Activated CD8-positive, alpha-beta T cell treated with anti-CD3 and anti-CD28 coated beads, Interleukin-2, amount 10 ng/mL, durations not matched to agents 7 days and 5 days (primary cell): Measurements from ENCODE around the gene SP9. TPM values are rescaled to one million over a fixed set of nuclear protein-coding genes. Genes with fewer than 3 reads are reported as not detected.
"Not testable (repeated sequence)": the region's sequence is repeated elsewhere in the genome, so short reads cannot be mapped to it uniquely, and the experiment has no call there.

Experiments
- ATAC-seq: fragments of 150-1000 bp; cut with Tn5 transposase; one replicate; pipeline ENCODE4 v1.10.0; 2021; ENCODE audit warnings: moderate library complexity
- CTCF ChIA-PET: fragments of 350-600 bp; sonication (Branson Sonifier 250); formaldehyde crosslinking; loops from one replicate; lab custom pipeline; 2021; ENCODE audit warnings: antibody characterized with exemption; lab: Charles Lee
- POLR2A ChIA-PET: fragments of 350-600 bp; sonication (Branson Sonifier 250); formaldehyde crosslinking; loops from one replicate; lab custom pipeline; 2021; ENCODE audit warnings: antibody characterized with exemption; lab: Charles Lee
- DNase-seq: peaks from one replicate; pipeline ENCODE4 v3.0.0-alpha.2; 2020
- H3K27ac Mint-ChIP-seq: one replicate; pipeline ENCODE4 v1.8.0; 2021; ENCODE audit warnings: mild to moderate bottlenecking, mixed read lengths
- H3K27me3 Mint-ChIP-seq: one replicate; pipeline ENCODE4 v1.8.0; 2021; ENCODE audit warnings: low read depth, mixed read lengths
- H3K36me3 Mint-ChIP-seq: one replicate; pipeline ENCODE4 v1.8.0; 2021; ENCODE audit warnings: low read depth, mixed read lengths
- H3K4me1 Mint-ChIP-seq: one replicate; pipeline ENCODE4 v1.8.0; 2021; ENCODE audit warnings: low read depth, mixed read lengths
- H3K4me3 Mint-ChIP-seq: one replicate; pipeline ENCODE4 v1.8.0; 2021; ENCODE audit warnings: mild to moderate bottlenecking, mixed read lengths
- H3K9me3 Mint-ChIP-seq: one replicate; pipeline ENCODE4 v1.8.0; 2022; ENCODE audit warnings: mixed read lengths; ENCODE audit not compliant: insufficient read depth
- total RNA-seq, 2 experiments: library from RNA; stranded (reverse); gene quantifications; one replicate each; pipeline ENCODE4 v1.2.3, GENCODE V29; 2021

Gene SP9
- total RNA-seq, 2 experiments from 2014 or later, result not detected

GRCh38 chr2:174353004-174353403, 18.2 kb downstream of the SP9 start:
- Mint-ChIP-seq H3K36me3 (peaks cover 8% of the 10 kb centered on the region), H3K27me3 (no peaks in the 10 kb centered on the region), H3K9me3 (no peaks in the 10 kb centered on the region), H3K4me3 (no peak overlapping the region), H3K27ac (no peak overlapping the region), H3K4me1 (no peaks in the 10 kb centered on the region)
- ChIA-PET CTCF (no interaction called here), POLR2A (no interaction called here)
- DNase-seq (no peak), ATAC-seq (no peak)

GRCh38 chr2:174356347-174356746, 21.6 kb downstream of the SP9 start:
- H3K36me3 Mint-ChIP-seq, result peaks cover 11% of the 10 kb centered on the region
- no peaks in the 10 kb centered on the region for H3K9me3 Mint-ChIP-seq
- H3K4me1 Mint-ChIP-seq, result no peaks in the 10 kb centered on the region
- no peak overlapping the region for H3K4me3 Mint-ChIP-seq
- DNase-seq, result no peak
- ChIA-PET POLR2A (no interaction called here), CTCF (no interaction called here)
- H3K27ac Mint-ChIP-seq, result no peak overlapping the region
- ATAC-seq, result no peak
- H3K27me3 Mint-ChIP-seq, result no peaks in the 10 kb centered on the region

- H3K4me3 Mint-ChIP-seq, H3K4me1 Mint-ChIP-seq, H3K27ac Mint-ChIP-seq, CTCF ChIA-PET, POLR2A ChIA-PET, ATAC-seq, H3K27me3 Mint-ChIP-seq, DNase-seq, H3K9me3 Mint-ChIP-seq: not testable (repeated sequence)
- peaks cover 33% of the 10 kb centered on the region for H3K36me3 Mint-ChIP-seq
Measured at GRCh38 chr2:174359663-174360062, 24.9 kb downstream of the SP9 start.

- ChIA-PET CTCF (interaction anchor here (0.8 kb wide), 1 partner anchor 13 kb away, joined by 4 read pairs; no protein-coding TSS in a partner anchor), POLR2A (no interaction called here)
- no peak overlapping the region for H3K4me3 Mint-ChIP-seq
- no peaks in the 10 kb centered on the region for H3K27me3 Mint-ChIP-seq
- ATAC-seq (no peak), DNase-seq (no peak)
- H3K4me1 Mint-ChIP-seq, result no peaks in the 10 kb centered on the region
- H3K27ac Mint-ChIP-seq, result no peak overlapping the region
- H3K9me3 Mint-ChIP-seq, result peaks cover 29% of the 10 kb centered on the region
- peaks cover 60% of the 10 kb centered on the region for H3K36me3 Mint-ChIP-seq
Measured at GRCh38 chr2:174362949-174363348, 28.2 kb downstream of the SP9 start.

GRCh38 chr2:174363492-174364225, 28.9 kb downstream of the SP9 start:
- H3K4me1 Mint-ChIP-seq, DNase-seq, H3K27ac Mint-ChIP-seq, H3K27me3 Mint-ChIP-seq, ATAC-seq, POLR2A ChIA-PET, CTCF ChIA-PET, H3K4me3 Mint-ChIP-seq: not testable (repeated sequence)
- peaks cover 29% of the 10 kb centered on the region for H3K9me3 Mint-ChIP-seq
- peaks cover 63% of the 10 kb centered on the region for H3K36me3 Mint-ChIP-seq

- ATAC-seq, result no peak
- no peak for DNase-seq
- Mint-ChIP-seq H3K4me3 (no peak overlapping the region), H3K4me1 (no peaks in the 10 kb centered on the region), H3K27me3 (no peaks in the 10 kb centered on the region), H3K36me3 (peaks cover 68% of the 10 kb centered on the region), H3K27ac (no peak overlapping the region), H3K9me3 (peaks cover 29% of the 10 kb centered on the region)
- ChIA-PET POLR2A (no interaction called here), CTCF (no interaction called here)
Measured at GRCh38 chr2:174364628-174365027, 29.9 kb downstream of the SP9 start.

- DNase-seq (no peak), ATAC-seq (no peak)
- Mint-ChIP-seq H3K9me3 (peaks cover 29% of the 10 kb centered on the region), H3K27me3 (no peaks in the 10 kb centered on the region), H3K4me3 (no peak overlapping the region), H3K27ac (no peak overlapping the region), H3K4me1 (no peaks in the 10 kb centered on the region), H3K36me3 (peaks cover 67% of the 10 kb centered on the region)
- CTCF ChIA-PET, result no interaction called here
- POLR2A ChIA-PET, result no interaction called here
Measured at GRCh38 chr2:174365571-174365970, 30.8 kb downstream of the SP9 start.

- no peaks in the 10 kb centered on the region for H3K27me3 Mint-ChIP-seq
Measured at GRCh38 chr2:174368691-174369090, 33.9 kb downstream of the SP9 start.

GRCh38 chr2:174376967-174377366, 42.2 kb downstream of the SP9 start:
- no peak for ATAC-seq
- no peak overlapping the region for H3K27ac Mint-ChIP-seq
- peaks cover 25% of the 10 kb centered on the region for H3K36me3 Mint-ChIP-seq
- ChIA-PET CTCF (interaction anchor here (1.1 kb wide), 1 partner anchor 86 kb away, joined by 3 read pairs; no protein-coding TSS in a partner anchor), POLR2A (no interaction called here)
- DNase-seq, result no peak
- no peaks in the 10 kb centered on the region for H3K9me3 Mint-ChIP-seq
- no peak overlapping the region for H3K4me3 Mint-ChIP-seq
- no peaks in the 10 kb centered on the region for H3K4me1 Mint-ChIP-seq
- no peaks in the 10 kb centered on the region for H3K27me3 Mint-ChIP-seq

More at GRCh38 chr2:174368691-174369090, 33.9 kb downstream of the SP9 start:
- POLR2A ChIA-PET, result interaction anchor here (0.7 kb wide), 1 partner anchor 486 kb away, joined by 3 read pairs; no protein-coding TSS in a partner anchor
- Mint-ChIP-seq H3K4me1 (no peaks in the 10 kb centered on the region), H3K36me3 (peaks cover 51% of the 10 kb centered on the region), H3K27ac (no peak overlapping the region), H3K9me3 (peaks cover 29% of the 10 kb centered on the region), H3K4me3 (no peak overlapping the region)
- CTCF ChIA-PET, result interaction anchor here (1.1 kb wide), 1 partner anchor 10 kb away, joined by 4 read pairs; no protein-coding TSS in a partner anchor
- ATAC-seq (no peak), DNase-seq (no peak)

- Mint-ChIP-seq H3K4me1 (no peaks in the 10 kb centered on the region), H3K27ac (no peak overlapping the region), H3K27me3 (no peaks in the 10 kb centered on the region), H3K4me3 (no peak overlapping the region), H3K9me3 (no peaks in the 10 kb centered on the region), H3K36me3 (peaks cover 26% of the 10 kb centered on the region)
- ChIA-PET CTCF (no interaction called here), POLR2A (no interaction called here)
- DNase-seq (no peak), ATAC-seq (no peak)
Measured at GRCh38 chr2:174383796-174384195, 49.0 kb downstream of the SP9 start.

- no peaks in the 10 kb centered on the region for H3K4me1 Mint-ChIP-seq
- CTCF ChIA-PET, result no interaction called here
- POLR2A ChIA-PET, result no interaction called here
- ATAC-seq (no peak), DNase-seq (no peak)
- H3K27ac Mint-ChIP-seq, result no peak overlapping the region
- no peaks in the 10 kb centered on the region for H3K27me3 Mint-ChIP-seq
- no peak overlapping the region for H3K4me3 Mint-ChIP-seq
- H3K36me3 Mint-ChIP-seq, result peaks cover 34% of the 10 kb centered on the region
- no peaks in the 10 kb centered on the region for H3K9me3 Mint-ChIP-seq
Measured at GRCh38 chr2:174385201-174385600, 50.4 kb downstream of the SP9 start.
